GM10248 (cell line): Measurements from ENCODE around the gene CABLES2.

Experiments used
- CTCF ChIA-PET: fragments of 300-600 bp; sonication (Branson Sonifier 250); formaldehyde crosslinking; extraction: SDS; loops from one replicate; lab custom pipeline; 2021; ENCODE audit warnings: antibody characterized with exemption; lab: Yijun Ruan, JAX
- POLR2A ChIA-PET: fragments of 350-650 bp; sonication (Branson Sonifier 250); formaldehyde crosslinking; extraction: SDS; loops from one replicate; lab custom pipeline; 2020; ENCODE audit warnings: antibody characterized with exemption; lab: Yijun Ruan, JAX
- DNase-seq: peaks from one replicate; pipeline ENCODE4 v3.0.0; 2012; ENCODE audit errors: extremely low spot score
- CTCF ChIP-seq: IDR thresholded peaks from 2 replicates; pipeline ENCODE4 v1.5.1; 2012; ENCODE audit warnings: mild to moderate bottlenecking, low read depth; ENCODE audit errors: extremely low read depth, missing control alignments, control extremely low read depth

Gene CABLES2

GRCh38 chr20:62357681-62358080 is 49.4 kb downstream of the CABLES2 start:
- ChIA-PET CTCF (interaction anchor here (1.1 to 1.3 kb wide), 2 partner anchors 10 to 55 kb away, joined by 3 to 5 read pairs; partner anchors contain the start of genes ADRM1 and LAMA5), POLR2A (no interaction called here)
- TF ChIP-seq CTCF, result no peak
- no peak for DNase-seq

- DNase-seq, result no peak
- POLR2A ChIA-PET, result no interaction called here
- CTCF ChIA-PET, result interaction anchor here (1.3 to 2.1 kb wide), 2 partner anchors 10 to 25 kb away, joined by 5 to 8 read pairs; partner anchors contain the start of gene LAMA5
- no peak for TF ChIP-seq CTCF
Observed at GRCh38 chr20:62357187-62357667, 49.9 kb downstream of the CABLES2 start.

GRCh38 chr20:62356589-62357186 is 50.4 kb downstream of the CABLES2 start:
- no peak for DNase-seq
- POLR2A ChIA-PET, result no interaction called here
- no peak for TF ChIP-seq CTCF
- CTCF ChIA-PET, result interaction anchor here (1.3 to 2.1 kb wide), 2 partner anchors 11 to 26 kb away, joined by 5 to 8 read pairs; partner anchors contain the start of gene LAMA5

- POLR2A ChIA-PET, result no interaction called here
- no peak for TF ChIP-seq CTCF
- CTCF ChIA-PET, result interaction anchor here (2.1 kb wide), 1 partner anchor 26 kb away, joined by 8 read pairs; no protein-coding TSS in a partner anchor
- no peak for DNase-seq
Observed at GRCh38 chr20:62355878-62356588, 51.1 kb downstream of the CABLES2 start.

- ChIA-PET CTCF (interaction anchor here (2.1 kb wide), 1 partner anchor 27 kb away, joined by 8 read pairs; no protein-coding TSS in a partner anchor), POLR2A (no interaction called here)
- no peak for TF ChIP-seq CTCF
- DNase-seq, result no peak
Observed at GRCh38 chr20:62355516-62355877, 51.6 kb downstream of the CABLES2 start.

- DNase-seq, result no peak
- CTCF ChIA-PET, result no interaction called here
- POLR2A ChIA-PET, result no interaction called here
Observed at GRCh38 chr20:62354811-62355341, 52.2 kb downstream of the CABLES2 start.

More at GRCh38 chr20:62354811-62355341, 52.2 kb downstream of the CABLES2 start:
- TF ChIP-seq CTCF, result no peak
